Panc1 (cell line): ENCODE results near the gene FDPS.

Source experiments
- POLR2AphosphoS5 ChIP-seq: IDR thresholded peaks from 2 replicates; pipeline ENCODE4 v1.6.1; 2012; ENCODE audit warnings: mild to moderate bottlenecking, low read depth, low read length, moderate library complexity
- SIN3A ChIP-seq: IDR thresholded peaks from 2 replicates; pipeline ENCODE4 v1.6.1; 2012; ENCODE audit warnings: low read depth, mild to moderate bottlenecking, low read length, moderate library complexity, borderline replicate concordance; ENCODE audit not compliant: insufficient read depth
- TCF7L2 ChIP-seq: IDR thresholded peaks from 2 replicates; pipeline ENCODE4 v1.6.1; 2011; ENCODE audit warnings: mild to moderate bottlenecking, low read depth, low read length, inconsistent platforms
- TF ChIP-seq, protein P1 (sequence below): fragments of 450-650 bp; IDR thresholded peaks from 2 replicates; pipeline ENCODE4 v1.5.1; 2017; ENCODE audit warnings: mild to moderate bottlenecking
- TF ChIP-seq, protein P2 (sequence below), 2 experiments: IDR thresholded peaks; 2 replicates each; pipeline ENCODE4 v1.6.1; 2011 to 2012; ENCODE audit warnings: low read depth in 2 of 2, control low read depth in 1 of 2, low read length in 1 of 2, mild to moderate bottlenecking in 1 of 2, moderate library complexity in 1 of 2; ENCODE audit not compliant: insufficient read depth in 1 of 2

DNA sequence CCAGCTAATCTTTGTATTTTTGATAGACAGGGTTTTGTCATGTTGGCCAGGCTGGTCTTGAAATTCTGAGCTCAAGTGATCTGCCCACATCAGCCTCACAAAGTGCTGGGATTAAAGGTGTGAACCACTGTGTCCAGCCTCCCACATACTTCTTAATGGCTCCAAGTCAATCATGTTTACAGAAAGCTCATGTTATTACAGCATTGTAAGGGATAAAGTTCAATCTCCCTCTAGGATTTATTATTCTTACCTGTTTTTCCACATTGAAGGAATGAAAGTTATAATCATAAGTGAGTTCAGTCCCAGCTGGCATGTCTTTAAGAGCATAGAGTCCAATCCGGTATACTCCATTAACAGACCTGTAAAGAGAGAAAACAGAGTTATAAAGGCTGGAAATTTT is 51.4 kb downstream of the FDPS start:
- TF ChIP-seq, protein P1, sequence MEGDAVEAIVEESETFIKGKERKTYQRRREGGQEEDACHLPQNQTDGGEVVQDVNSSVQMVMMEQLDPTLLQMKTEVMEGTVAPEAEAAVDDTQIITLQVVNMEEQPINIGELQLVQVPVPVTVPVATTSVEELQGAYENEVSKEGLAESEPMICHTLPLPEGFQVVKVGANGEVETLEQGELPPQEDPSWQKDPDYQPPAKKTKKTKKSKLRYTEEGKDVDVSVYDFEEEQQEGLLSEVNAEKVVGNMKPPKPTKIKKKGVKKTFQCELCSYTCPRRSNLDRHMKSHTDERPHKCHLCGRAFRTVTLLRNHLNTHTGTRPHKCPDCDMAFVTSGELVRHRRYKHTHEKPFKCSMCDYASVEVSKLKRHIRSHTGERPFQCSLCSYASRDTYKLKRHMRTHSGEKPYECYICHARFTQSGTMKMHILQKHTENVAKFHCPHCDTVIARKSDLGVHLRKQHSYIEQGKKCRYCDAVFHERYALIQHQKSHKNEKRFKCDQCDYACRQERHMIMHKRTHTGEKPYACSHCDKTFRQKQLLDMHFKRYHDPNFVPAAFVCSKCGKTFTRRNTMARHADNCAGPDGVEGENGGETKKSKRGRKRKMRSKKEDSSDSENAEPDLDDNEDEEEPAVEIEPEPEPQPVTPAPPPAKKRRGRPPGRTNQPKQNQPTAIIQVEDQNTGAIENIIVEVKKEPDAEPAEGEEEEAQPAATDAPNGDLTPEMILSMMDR: no peak
- TF ChIP-seq, protein P2, sequence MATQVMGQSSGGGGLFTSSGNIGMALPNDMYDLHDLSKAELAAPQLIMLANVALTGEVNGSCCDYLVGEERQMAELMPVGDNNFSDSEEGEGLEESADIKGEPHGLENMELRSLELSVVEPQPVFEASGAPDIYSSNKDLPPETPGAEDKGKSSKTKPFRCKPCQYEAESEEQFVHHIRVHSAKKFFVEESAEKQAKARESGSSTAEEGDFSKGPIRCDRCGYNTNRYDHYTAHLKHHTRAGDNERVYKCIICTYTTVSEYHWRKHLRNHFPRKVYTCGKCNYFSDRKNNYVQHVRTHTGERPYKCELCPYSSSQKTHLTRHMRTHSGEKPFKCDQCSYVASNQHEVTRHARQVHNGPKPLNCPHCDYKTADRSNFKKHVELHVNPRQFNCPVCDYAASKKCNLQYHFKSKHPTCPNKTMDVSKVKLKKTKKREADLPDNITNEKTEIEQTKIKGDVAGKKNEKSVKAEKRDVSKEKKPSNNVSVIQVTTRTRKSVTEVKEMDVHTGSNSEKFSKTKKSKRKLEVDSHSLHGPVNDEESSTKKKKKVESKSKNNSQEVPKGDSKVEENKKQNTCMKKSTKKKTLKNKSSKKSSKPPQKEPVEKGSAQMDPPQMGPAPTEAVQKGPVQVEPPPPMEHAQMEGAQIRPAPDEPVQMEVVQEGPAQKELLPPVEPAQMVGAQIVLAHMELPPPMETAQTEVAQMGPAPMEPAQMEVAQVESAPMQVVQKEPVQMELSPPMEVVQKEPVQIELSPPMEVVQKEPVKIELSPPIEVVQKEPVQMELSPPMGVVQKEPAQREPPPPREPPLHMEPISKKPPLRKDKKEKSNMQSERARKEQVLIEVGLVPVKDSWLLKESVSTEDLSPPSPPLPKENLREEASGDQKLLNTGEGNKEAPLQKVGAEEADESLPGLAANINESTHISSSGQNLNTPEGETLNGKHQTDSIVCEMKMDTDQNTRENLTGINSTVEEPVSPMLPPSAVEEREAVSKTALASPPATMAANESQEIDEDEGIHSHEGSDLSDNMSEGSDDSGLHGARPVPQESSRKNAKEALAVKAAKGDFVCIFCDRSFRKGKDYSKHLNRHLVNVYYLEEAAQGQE (IDR thresholded peaks at IDR 0.05; ENCODE audit: insufficient read depth in 1 of 2, low read depth in 2 of 2, low read length in 1 of 2): no peak
- TF ChIP-seq POLR2AphosphoS5 (no peak), SIN3A (no peak), TCF7L2 (no peak)
